HG03558 (cell line): ENCODE data around the gene EDRF1.

Experiments used
- ATAC-seq: cut with Tn5 transposase; IDR thresholded peaks from one replicate; pipeline ENCODE4 v1.9.1; 2021; ENCODE audit warnings: moderate number of reproducible peaks; ENCODE audit not compliant: unreplicated experiment; ENCODE audit errors: extremely low read depth

The EDRF1 gene

GRCh38 chr10:125757742-125758141 lies 38.2 kb downstream of the EDRF1 start:
- no peak for ATAC-seq

GRCh38 chr10:125761961-125762360 lies 42.5 kb downstream of the EDRF1 start:
- ATAC-seq = no peak

- ATAC-seq = no peak
Observed at GRCh38 chr10:125762692-125763648, 43.5 kb downstream of the EDRF1 start.

GRCh38 chr10:125765835-125766234 lies 46.3 kb downstream of the EDRF1 start:
- no peak for ATAC-seq

- ATAC-seq = no peak
Observed at GRCh38 chr10:125766511-125766910, 47.0 kb downstream of the EDRF1 start.

GRCh38 chr10:125768219-125768855 lies 48.8 kb downstream of the EDRF1 start:
- no peak for ATAC-seq

GRCh38 chr10:125769175-125769574 lies 49.7 kb downstream of the EDRF1 start:
- no peak for ATAC-seq

GRCh38 chr10:125770844-125771243 lies 51.3 kb downstream of the EDRF1 start:
- no peak for ATAC-seq

- no peak for ATAC-seq
Observed at GRCh38 chr10:125772112-125772863, 52.8 kb downstream of the EDRF1 start.

- no peak for ATAC-seq
Observed at GRCh38 chr10:125772864-125773180, 53.3 kb downstream of the EDRF1 start.

GRCh38 chr10:125773687-125774543 lies 54.4 kb downstream of the EDRF1 start:
- ATAC-seq = no peak

- ATAC-seq = no peak
Observed at GRCh38 chr10:125774581-125775191, 55.2 kb downstream of the EDRF1 start.

- ATAC-seq = no peak
Observed at GRCh38 chr10:125775491-125776106, 56.1 kb downstream of the EDRF1 start, which contains the start of gene MMP21. Gene MMP21 (minus strand): TSS chr10:125775821. CDS start chr10:125775821, 0 bp downstream.

- no peak for ATAC-seq
Observed at GRCh38 chr10:125777806-125778205, 58.3 kb downstream of the EDRF1 start.

- no peak for ATAC-seq
Observed at GRCh38 chr10:125778556-125778955, 59.0 kb downstream of the EDRF1 start.

- ATAC-seq = no peak
Observed at GRCh38 chr10:125779403-125780327, 60.2 kb downstream of the EDRF1 start.

- no peak for ATAC-seq
Observed at GRCh38 chr10:125781374-125781773, 61.9 kb downstream of the EDRF1 start.

- ATAC-seq = no peak
Observed at GRCh38 chr10:125782054-125782453, 62.5 kb downstream of the EDRF1 start.
